Heart left ventricle (tissue), 16 donors: ENCODE results near the gene CUL4A. TPM values are rescaled to one million over a fixed set of nuclear protein-coding genes. Genes with fewer than 3 reads are reported as not detected.

Source experiments
- ATAC-seq, 4 donors: fragments of 200-7000 bp; cut with Tn5 transposase; one replicate each; pipeline ENCODE4 v1.9.1; 2020 to 2022; ENCODE audit warnings: moderate library complexity in 4 of 4, mild to moderate bottlenecking in 3 of 4, moderate number of reproducible peaks in 1 of 4
- DNase-seq, 5 donors: peaks; one replicate each; pipeline ENCODE4 v3.0.0-alpha.2; 2020
- H3K27ac ChIP-seq, 12 donors: fragments of 200-600 bp; sonication (generic) in 4 of 12; one replicate each; pipeline versions ENCODE4 v1.5.0 to v1.8.0; 2016 to 2022; ENCODE audit warnings: mild to moderate bottlenecking in 2 of 12
- H3K27me3 ChIP-seq, 9 donors: fragments of 200-600 bp; sonication (generic) in 2 of 9; one replicate each; pipeline versions ENCODE4 v1.5.1 to v1.8.0; 2016 to 2022; ENCODE audit warnings: mild to moderate bottlenecking in 3 of 9
- H3K36me3 ChIP-seq, 9 donors: fragments of 200-600 bp; sonication (generic) in 2 of 9; one replicate each; pipeline versions ENCODE4 v1.5.0 to v1.8.0; 2018 to 2022; ENCODE audit warnings: mild to moderate bottlenecking in 2 of 9
- H3K4me1 ChIP-seq, 12 donors: fragments of 200-600 bp; sonication (generic) in 4 of 12; one replicate each; pipeline versions ENCODE4 v1.5.0 to v1.8.0; 2016 to 2022; ENCODE audit warnings: mild to moderate bottlenecking in 3 of 12
- H3K4me3 ChIP-seq, 12 donors: fragments of 200-600 bp; sonication (generic) in 4 of 12; one replicate each; pipeline versions ENCODE4 v1.5.0 to v1.8.0; 2017 to 2022; ENCODE audit warnings: mild to moderate bottlenecking in 9 of 12, moderate library complexity in 4 of 12
- H3K9me3 ChIP-seq, 12 donors: fragments of 200-600 bp; sonication (generic) in 4 of 12; one replicate each; pipeline versions ENCODE4 v1.5.0 to v1.8.0; 2016 to 2022; ENCODE audit warnings: mild to moderate bottlenecking in 1 of 12
- POLR2A ChIP-seq, 2 donors: fragments of 450-650 bp; IDR thresholded peaks; one replicate each; pipeline ENCODE4 v1.6.1; 2017; ENCODE audit warnings: antibody characterized with exemption in 2 of 2, mild to moderate bottlenecking in 2 of 2, moderate library complexity in 2 of 2
- WGBS, 4 donors: extraction: QIAGEN DNeasy Blood & Tissue Kit in 2 of 4; methylation state at CpG; one replicate each; pipeline versions ENCODE4 v1.1.5 to v1.1.7; 2013 to 2018; 5-methylcytosine and 5-hydroxymethylcytosine counted together
- intact Hi-C, 10 donors: fragments of 100-400 bp; cut with DNase I; formaldehyde crosslinking; loops; one replicate each; pipeline versions ENCODE4 v1.11.1 to v1.14.2; 2022
- polyA plus RNA-seq, 2 donors: library from polyadenylated mRNA; stranded (reverse); fragments of 200-250 nt; gene quantifications; one replicate each; pipeline ENCODE4 v1.2.3, GENCODE V29; 2013
- total RNA-seq, 9 donors: library from RNA; depleted of rRNA in 2 of 9; stranded (reverse); fragments of >200 nt in 2 of 9; fragmentation: NEBNext Ultra II Directional in 3 of 9; extraction: Animal tissue kit (Norgen Biotek cat#: 25700) in 3 of 9; gene quantifications; one replicate each; pipeline versions ENCODE4 v1.1.0 to v1.2.4, GENCODE V29; 2016 to 2023
- TF ChIP-seq, protein P1 (sequence below), 12 donors: fragments of 200-600 bp; sonication (generic) in 4 of 12; IDR thresholded peaks; one replicate each; pipeline versions ENCODE4 v1.5.0 to v1.8.0; 2018 to 2022; ENCODE audit warnings: antibody characterized with exemption in 12 of 12, mild to moderate bottlenecking in 5 of 12
- donor health status: ischemic (EF 13 %, LVEDD 7.1; RV severe dilation, severe dysfunction).
- donor health status: healthy with polysubstance abuse.
- donor health status: DM: no; HTN: yes; CAD: no.
- donor health status: DM: no; HTN: no; CAD: no.
- donor health status: ischemic (EF 25% LVEDD 6.9; RV normal size, moderate dysfunction).
- donor health status: ischemic (EF 25% LVEDD 5.7; RV mildly dilated, moderate dysfunction).
- donor health status: healthy.
- donor health status: DM: yes; HTN: yes; CAD: no.
- donor health status: ischemic (EF 35%, LVEDD 5.7; RV mildly dilated, moderate dysfunction).
- donor health status: nonischemic (EF 11% LVEDD 7.7; RV severe dilation, severe dysfunction).
- donor health status: DM: yes; HTN: yes; CAD: no.
- donor health status: PGD.
- donor health status: ischemic (EF 29% LVEDD 5.4; RV normal size, mild dysfunction).
- donor health status: nonischemic (EF 23%, LVEDD 6.1; RV moderate dilation, normal function).

Gene CUL4A
- total and polyA plus RNA-seq, 11 donors, result 29.7 to 121 (median 109) TPM

DNA sequence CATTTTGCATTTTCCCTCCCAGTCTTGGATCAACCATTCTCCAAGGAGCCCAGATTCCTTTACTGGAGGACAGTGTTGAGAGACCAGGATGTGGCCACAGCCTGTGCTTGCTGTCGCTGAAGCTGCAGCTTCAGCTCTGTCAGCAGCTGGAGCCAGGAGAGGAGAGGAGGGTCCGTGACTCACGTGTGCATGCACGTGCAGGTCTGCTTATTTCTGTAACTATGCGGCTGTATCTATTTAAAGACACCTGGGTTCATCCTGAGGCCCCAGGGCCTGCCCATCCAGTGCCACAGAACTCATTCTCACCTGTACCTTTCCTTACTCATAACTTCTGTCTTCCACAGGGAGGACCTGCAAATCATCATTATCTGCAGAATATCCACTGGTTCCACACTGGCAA is 79.5 kb downstream of the CUL4A start:
- WGBS, 4 donors, result 46 to 58% (median 49%) methylated on average over 5 of the region's 5 CpGs
- H3K36me3 ChIP-seq, result no peaks in the 10 kb centered on the region
- TF ChIP-seq, protein P1, sequence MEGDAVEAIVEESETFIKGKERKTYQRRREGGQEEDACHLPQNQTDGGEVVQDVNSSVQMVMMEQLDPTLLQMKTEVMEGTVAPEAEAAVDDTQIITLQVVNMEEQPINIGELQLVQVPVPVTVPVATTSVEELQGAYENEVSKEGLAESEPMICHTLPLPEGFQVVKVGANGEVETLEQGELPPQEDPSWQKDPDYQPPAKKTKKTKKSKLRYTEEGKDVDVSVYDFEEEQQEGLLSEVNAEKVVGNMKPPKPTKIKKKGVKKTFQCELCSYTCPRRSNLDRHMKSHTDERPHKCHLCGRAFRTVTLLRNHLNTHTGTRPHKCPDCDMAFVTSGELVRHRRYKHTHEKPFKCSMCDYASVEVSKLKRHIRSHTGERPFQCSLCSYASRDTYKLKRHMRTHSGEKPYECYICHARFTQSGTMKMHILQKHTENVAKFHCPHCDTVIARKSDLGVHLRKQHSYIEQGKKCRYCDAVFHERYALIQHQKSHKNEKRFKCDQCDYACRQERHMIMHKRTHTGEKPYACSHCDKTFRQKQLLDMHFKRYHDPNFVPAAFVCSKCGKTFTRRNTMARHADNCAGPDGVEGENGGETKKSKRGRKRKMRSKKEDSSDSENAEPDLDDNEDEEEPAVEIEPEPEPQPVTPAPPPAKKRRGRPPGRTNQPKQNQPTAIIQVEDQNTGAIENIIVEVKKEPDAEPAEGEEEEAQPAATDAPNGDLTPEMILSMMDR (IDR thresholded peaks at IDR 0.05), result no peak
- TF ChIP-seq POLR2A (IDR thresholded peaks at IDR 0.05), result no peak
- peaks cover 0 to 24% (median 10%) of the 10 kb centered on the region in 9 donors for H3K27me3 ChIP-seq
- H3K9me3 ChIP-seq, result no peaks in the 10 kb centered on the region
- DNase-seq (no peak), ATAC-seq (no peak)
- intact Hi-C loops, result no loop called here
- H3K4me3 ChIP-seq, result no peak overlapping the region
- peaks cover 0 to 18% (median 0%) of the 10 kb centered on the region in 12 donors for H3K4me1 ChIP-seq
- H3K27ac ChIP-seq, result no peak overlapping the region

DNA sequence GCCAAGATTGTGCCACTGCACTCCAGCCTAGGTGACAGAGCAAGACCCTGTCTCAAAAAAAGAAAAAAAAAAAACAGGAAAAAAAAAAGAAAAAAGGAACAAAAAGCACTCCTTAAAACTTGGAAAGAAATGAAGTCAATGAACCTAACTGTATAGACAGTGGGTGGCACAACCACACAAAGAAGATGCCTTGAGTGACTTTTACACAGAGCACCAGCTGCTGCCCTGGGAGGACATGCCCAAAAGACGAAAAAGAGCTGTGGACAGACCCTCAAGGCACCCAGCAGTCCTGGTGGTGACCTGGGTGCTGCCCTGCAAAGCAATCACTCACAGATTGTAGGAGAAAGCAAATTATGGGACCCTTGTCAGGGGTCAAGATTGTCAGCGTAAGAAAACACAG is 81.7 kb downstream of the CUL4A start:
- DNase-seq (no peak), ATAC-seq (no peak)
- H3K9me3 ChIP-seq, result no peaks in the 10 kb centered on the region
- 58 to 71% (median 64%) methylated on average over 2 of the region's 2 CpGs for WGBS, 4 donors
- peaks cover 0 to 18% (median 4%) of the 10 kb centered on the region in 12 donors for H3K4me1 ChIP-seq
- no peaks in the 10 kb centered on the region for H3K36me3 ChIP-seq
- no peak overlapping the region for H3K27ac ChIP-seq
- peaks cover 0 to 24% (median 10%) of the 10 kb centered on the region in 9 donors for H3K27me3 ChIP-seq
- no peak overlapping the region for H3K4me3 ChIP-seq
- intact Hi-C loops, result loop anchor here in 1 of 10 donors (10.0 kb wide), 1 partner anchor 104 kb away; no protein-coding TSS in a partner anchor
- TF ChIP-seq POLR2A (IDR thresholded peaks at IDR 0.05), result no peak
- TF ChIP-seq, protein P1 (IDR thresholded peaks at IDR 0.05), result no peak

DNA sequence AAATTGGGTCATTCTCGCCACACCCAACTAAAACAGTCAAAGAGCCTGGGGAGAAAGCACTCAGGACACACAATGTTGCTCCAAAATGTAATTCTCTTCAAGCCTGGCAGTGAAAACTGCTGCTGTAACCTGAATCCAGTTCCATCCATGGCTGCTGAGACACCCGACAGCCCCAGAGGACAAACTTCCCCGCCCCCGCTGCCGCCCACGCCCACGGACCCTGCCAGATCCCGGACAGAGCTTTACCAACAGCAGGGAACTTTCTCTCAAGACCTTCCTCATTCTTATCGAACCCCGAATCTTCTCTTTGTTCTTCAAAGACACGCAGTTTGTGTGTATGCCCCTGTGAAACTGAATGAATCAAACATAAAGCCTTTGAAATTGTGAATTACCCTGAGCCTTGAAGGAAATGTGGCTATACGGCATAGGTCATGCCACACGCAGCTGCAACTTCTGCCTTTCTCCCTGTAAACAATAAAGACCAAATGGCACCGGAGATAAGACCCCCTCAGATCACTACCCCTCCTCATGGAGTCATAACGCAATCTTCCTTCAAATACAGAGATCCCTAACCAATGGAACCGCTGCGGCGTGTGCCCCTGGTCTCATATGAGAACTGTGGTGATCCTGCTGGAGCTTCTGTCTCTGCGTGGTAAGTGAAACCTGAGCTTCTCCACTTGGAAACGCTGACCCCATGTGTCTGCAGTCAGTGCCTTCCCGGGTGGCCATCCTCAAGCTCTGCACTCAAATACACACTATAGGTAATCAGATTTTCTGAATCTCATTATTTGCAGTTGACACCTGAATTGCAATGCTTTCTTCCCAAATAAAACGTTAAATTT is 82.8 kb downstream of the CUL4A start:
- H3K27me3 ChIP-seq, result peaks cover 0 to 18% (median 10%) of the 10 kb centered on the region in 9 donors
- no peaks in the 10 kb centered on the region for H3K9me3 ChIP-seq
- H3K4me3 ChIP-seq, result peak overlapping the region in 9 of 12 donors; percentile 3 to 45 (median 28)
- no peak for ATAC-seq
- TF ChIP-seq, protein P1 (IDR thresholded peaks at IDR 0.05), result no peak
- TF ChIP-seq POLR2A (IDR thresholded peaks at IDR 0.05), result no peak
- peak in 2 of 5 donors; percentile 34 to 37 for DNase-seq
- intact Hi-C loops, result loop anchor here in 1 of 10 donors (10.0 kb wide), 1 partner anchor 103 kb away; no protein-coding TSS in a partner anchor
- H3K36me3 ChIP-seq, result no peaks in the 10 kb centered on the region
- H3K4me1 ChIP-seq, result peaks cover 0 to 23% (median 7%) of the 10 kb centered on the region in 12 donors
- no peak overlapping the region for H3K27ac ChIP-seq
- 12 to 18% (median 16%) methylated on average over 21 to 22 of the region's 22 CpGs for WGBS, 4 donors

DNA sequence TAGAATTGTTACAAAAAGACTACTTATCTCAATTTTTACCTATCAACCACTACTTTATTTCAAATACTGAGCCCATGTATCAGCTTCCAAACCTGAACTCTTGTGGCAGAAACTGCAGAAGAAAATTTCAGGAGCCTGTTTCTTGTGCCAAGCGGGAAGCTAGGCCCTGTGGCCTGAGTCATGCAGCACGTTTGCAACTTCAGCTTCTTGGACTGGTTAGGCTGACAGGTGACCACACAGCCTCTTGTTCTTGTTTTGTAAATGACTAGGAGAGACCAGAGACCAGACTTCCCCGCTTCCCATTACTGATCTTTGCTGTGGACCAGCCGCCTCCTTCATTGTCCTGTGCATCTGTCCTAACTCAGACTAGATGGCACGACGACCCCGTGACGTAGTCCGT is 84.3 kb downstream of the CUL4A start:
- peaks cover 0 to 14% (median 8%) of the 10 kb centered on the region in 9 donors for H3K27me3 ChIP-seq
- no peak for DNase-seq
- intact Hi-C loops, result loop anchor here in 1 of 10 donors (10.0 kb wide), 1 partner anchor 101 kb away; no protein-coding TSS in a partner anchor
- no peak for ATAC-seq
- peaks cover 0 to 1% (median 0%) of the 10 kb centered on the region in 9 donors for H3K36me3 ChIP-seq
- no peaks in the 10 kb centered on the region for H3K9me3 ChIP-seq
- WGBS, 4 donors, result 80 to 82% (median 81%) methylated on average over 9 of the region's 9 CpGs
- H3K27ac ChIP-seq, result no peak overlapping the region
- no peak overlapping the region for H3K4me3 ChIP-seq
- no peak for TF ChIP-seq POLR2A (IDR thresholded peaks at IDR 0.05)
- TF ChIP-seq, protein P1 (IDR thresholded peaks at IDR 0.05), result no peak
- H3K4me1 ChIP-seq, result peaks cover 0 to 34% (median 18%) of the 10 kb centered on the region in 12 donors
